VCaP (cell line): ENCODE results near the gene TRPM3.

Source experiments
- H3K27ac ChIP-seq: fragments of 450-650 bp; 2 replicates; pipeline ENCODE4 v1.5.1; 2017
- CTCF ChIP-seq: fragments of 450-650 bp; conservative IDR thresholded peaks from 2 replicates; pipeline ENCODE4 v1.5.1; 2017; ENCODE audit warnings: mild to moderate bottlenecking, moderate library complexity

TRPM3 gene

GRCh38 chr9:70701163-70701562 is 420.3 kb downstream of the TRPM3 start:
- TF ChIP-seq CTCF, result no peak
- H3K27ac ChIP-seq, result no peak overlapping the region

- no peak overlapping the region for H3K27ac ChIP-seq
- no peak for TF ChIP-seq CTCF
Measured at GRCh38 chr9:70696694-70697335, 424.6 kb downstream of the TRPM3 start.

GRCh38 chr9:70694758-70695157 is 426.7 kb downstream of the TRPM3 start:
- TF ChIP-seq CTCF, result no peak
- no peak overlapping the region for H3K27ac ChIP-seq

GRCh38 chr9:70693186-70693585 is 428.2 kb downstream of the TRPM3 start:
- H3K27ac ChIP-seq, result no peak overlapping the region
- no peak for TF ChIP-seq CTCF

- no peak for TF ChIP-seq CTCF
- H3K27ac ChIP-seq, result no peak overlapping the region
Measured at GRCh38 chr9:70692431-70692830, 429.0 kb downstream of the TRPM3 start.

GRCh38 chr9:70688704-70689103 is 432.7 kb downstream of the TRPM3 start:
- TF ChIP-seq CTCF, result no peak
- no peak overlapping the region for H3K27ac ChIP-seq

- H3K27ac ChIP-seq, result no peak overlapping the region
- TF ChIP-seq CTCF, result no peak
Measured at GRCh38 chr9:70683841-70684240, 437.6 kb downstream of the TRPM3 start.

- no peak for TF ChIP-seq CTCF
- no peak overlapping the region for H3K27ac ChIP-seq
Measured at GRCh38 chr9:70682298-70682697, 439.1 kb downstream of the TRPM3 start.
